HUES6 (cell line): ENCODE results near the gene AGRN.
"Not testable (repeated sequence)": the region's sequence is repeated elsewhere in the genome, so short reads cannot be mapped to it uniquely, and the experiment has no call there.

Experiments
- H3K27ac ChIP-seq: 2 replicates; pipeline ENCODE4 v1.7.0; 2013; ENCODE audit warnings: low read depth, mild to moderate bottlenecking, low read length, inconsistent platforms
- H3K27me3 ChIP-seq: 2 replicates; pipeline ENCODE4 v1.6.1; 2013; ENCODE audit warnings: low read length; ENCODE audit not compliant: control insufficient read depth, insufficient read depth
- H3K36me3 ChIP-seq: 2 replicates; pipeline ENCODE4 v1.6.1; 2013; ENCODE audit warnings: low read length; ENCODE audit not compliant: control insufficient read depth, insufficient read depth
- H3K4me1 ChIP-seq: 2 replicates; pipeline ENCODE4 v1.6.1; 2013; ENCODE audit warnings: low read length; ENCODE audit not compliant: control insufficient read depth, insufficient read depth
- H3K4me3 ChIP-seq: 2 replicates; pipeline ENCODE4 v1.5.1; 2013; ENCODE audit warnings: low read depth, low read length
- H3K9ac ChIP-seq: one replicate; pipeline ENCODE4 v1.6.1; 2013; ENCODE audit warnings: mild to moderate bottlenecking, low read length
- H3K9me3 ChIP-seq: 2 replicates; pipeline ENCODE4 v1.6.1; 2013; ENCODE audit warnings: low read depth, low read length; ENCODE audit not compliant: control insufficient read depth, insufficient read depth

Gene AGRN

GRCh38 chr1:1065265-1065939 lies 45.5 kb downstream of the AGRN start:
- H3K9me3 ChIP-seq = no peaks in the 10 kb centered on the region
- H3K27ac ChIP-seq = no peak overlapping the region
- peaks cover 78% of the 10 kb centered on the region for H3K27me3 ChIP-seq
- H3K36me3 ChIP-seq = no peaks in the 10 kb centered on the region
- H3K4me1 ChIP-seq = peaks cover 27% of the 10 kb centered on the region
- H3K9ac ChIP-seq = no peak overlapping the region
- H3K4me3 ChIP-seq = no peak overlapping the region

- not testable (repeated sequence) for H3K9ac ChIP-seq
- peaks cover 78% of the 10 kb centered on the region for H3K27me3 ChIP-seq
Observed at GRCh38 chr1:1065940-1066304, 46.0 kb downstream of the AGRN start.

GRCh38 chr1:1066403-1067283 lies 46.7 kb downstream of the AGRN start:
- H3K9ac ChIP-seq = no peak overlapping the region
- H3K36me3 ChIP-seq = no peaks in the 10 kb centered on the region
- peaks cover 25% of the 10 kb centered on the region for H3K4me1 ChIP-seq
- H3K9me3 ChIP-seq = no peaks in the 10 kb centered on the region
- peaks cover 76% of the 10 kb centered on the region for H3K27me3 ChIP-seq
- H3K27ac ChIP-seq = no peak overlapping the region
- H3K4me3 ChIP-seq = no peak overlapping the region

More at GRCh38 chr1:1065940-1066304, 46.0 kb downstream of the AGRN start:
- not testable (repeated sequence) for H3K9me3 ChIP-seq, H3K4me3 ChIP-seq, H3K27ac ChIP-seq, H3K36me3 ChIP-seq
- peaks cover 25% of the 10 kb centered on the region for H3K4me1 ChIP-seq

GRCh38 chr1:1067284-1067859 lies 47.5 kb downstream of the AGRN start:
- H3K4me3 ChIP-seq = no peak overlapping the region
- H3K4me1 ChIP-seq = peaks cover 25% of the 10 kb centered on the region
- peaks cover 71% of the 10 kb centered on the region for H3K27me3 ChIP-seq

GRCh38 chr1:1067860-1068516 lies 48.1 kb downstream of the AGRN start:
- H3K27ac ChIP-seq = no peak overlapping the region
- H3K27me3 ChIP-seq = peaks cover 65% of the 10 kb centered on the region
- H3K9ac ChIP-seq = no peak overlapping the region
- peak overlapping the region; percentile 95 for H3K4me3 ChIP-seq
- no peaks in the 10 kb centered on the region for H3K36me3 ChIP-seq
- peaks cover 21% of the 10 kb centered on the region for H3K4me1 ChIP-seq
- H3K9me3 ChIP-seq = no peaks in the 10 kb centered on the region

More at GRCh38 chr1:1067284-1067859, 47.5 kb downstream of the AGRN start:
- no peak overlapping the region for H3K27ac ChIP-seq
- no peaks in the 10 kb centered on the region for H3K9me3 ChIP-seq
- no peak overlapping the region for H3K9ac ChIP-seq
- no peaks in the 10 kb centered on the region for H3K36me3 ChIP-seq

GRCh38 chr1:1068517-1069055 lies 48.7 kb downstream of the AGRN start:
- H3K4me3 ChIP-seq = peak overlapping the region; percentile 95
- no peak overlapping the region for H3K9ac ChIP-seq
- H3K4me1 ChIP-seq = peaks cover 15% of the 10 kb centered on the region
- no peak overlapping the region for H3K27ac ChIP-seq
- no peaks in the 10 kb centered on the region for H3K36me3 ChIP-seq
- no peaks in the 10 kb centered on the region for H3K9me3 ChIP-seq
- H3K27me3 ChIP-seq = peaks cover 59% of the 10 kb centered on the region

- Histone ChIP-seq H3K4me3 (peak overlapping the region; percentile 95), H3K27ac (no peak overlapping the region), H3K36me3 (no peaks in the 10 kb centered on the region), H3K4me1 (peaks cover 9% of the 10 kb centered on the region), H3K9ac (no peak overlapping the region), H3K9me3 (no peaks in the 10 kb centered on the region), H3K27me3 (peaks cover 59% of the 10 kb centered on the region)
Observed at GRCh38 chr1:1069056-1069710, 49.3 kb downstream of the AGRN start.

- peaks cover 63% of the 10 kb centered on the region for H3K27me3 ChIP-seq
- no peak overlapping the region for H3K9ac ChIP-seq
- H3K36me3 ChIP-seq = no peaks in the 10 kb centered on the region
- no peaks in the 10 kb centered on the region for H3K9me3 ChIP-seq
- peaks cover 5% of the 10 kb centered on the region; the same call in 1 of the 2 replicates for H3K4me1 ChIP-seq
- peak overlapping the region; percentile 95 for H3K4me3 ChIP-seq
- H3K27ac ChIP-seq = no peak overlapping the region
Observed at GRCh38 chr1:1069711-1070676, 50.1 kb downstream of the AGRN start.

- Histone ChIP-seq H3K27me3 (peaks cover 62% of the 10 kb centered on the region), H3K27ac (no peak overlapping the region)
Observed at GRCh38 chr1:1071486-1072298, 51.8 kb downstream of the AGRN start.

More at GRCh38 chr1:1071486-1072298, 51.8 kb downstream of the AGRN start:
- no peak overlapping the region for H3K4me3 ChIP-seq
- peaks cover 5% of the 10 kb centered on the region; the same call in 1 of the 2 replicates for H3K4me1 ChIP-seq
- no peak overlapping the region for H3K9ac ChIP-seq
- no peaks in the 10 kb centered on the region for H3K36me3 ChIP-seq
- H3K9me3 ChIP-seq = no peaks in the 10 kb centered on the region
